GM12878 (cell line): Measurements from ENCODE around the gene HEATR1. TPM values are rescaled to one million over a fixed set of nuclear protein-coding genes. Genes with fewer than 3 reads are reported as not detected.

Source experiments
- ATAC-seq: fragments of 200-7000 bp; cut with Tn5 transposase; 3 replicates; pipeline ENCODE4 v1.9.1; 2020; ENCODE audit warnings: mild to moderate bottlenecking, moderate library complexity
- BruUV-seq: library from RNA; stranded (reverse); fragments of 400-500 nt; replicated peaks from 2 replicates; lab custom pipeline; 2021; lab: Mats Ljungman, UMichigan
- CTCF ChIA-PET: fragments of 300-600 bp; sonication (Branson Sonifier 250); formaldehyde crosslinking; extraction: SDS; loops from one replicate; lab custom pipeline; 2021; ENCODE audit warnings: inconsistent platforms; lab: Yijun Ruan, JAX
- POLR2A ChIA-PET: fragments of 350-600 bp; formaldehyde crosslinking; extraction: SDS; loops from one replicate; lab custom pipeline; 2021; ENCODE audit warnings: inconsistent platforms; lab: Charles Lee
- RAD21 ChIA-PET: fragments of 300-600 bp; sonication (Branson Sonifier 250); formaldehyde crosslinking; loops from one replicate; lab custom pipeline; 2023; ENCODE audit warnings: antibody characterized with exemption; ENCODE audit not compliant: unreplicated experiment; lab: Charles Lee
- SMC1A ChIA-PET: fragments of 300-600 bp; sonication (Branson Sonifier 250); formaldehyde crosslinking; loops from one replicate; lab custom pipeline; 2023; ENCODE audit not compliant: unreplicated experiment, uncharacterized antibody; lab: Charles Lee
- DNase-seq: peaks from one replicate; pipeline ENCODE4 v3.0.0-alpha.2; 2011; ENCODE audit warnings: low read depth, low spot score
- FAIRE-seq: peaks from 3 replicates; lab custom pipeline; 2011; peaks lifted over from hg19 to GRCh38; lab: Jason Lieb, UNC
- H2AFZ ChIP-seq: 2 replicates; pipeline ENCODE4 v1.6.0; 2011; ENCODE audit warnings: low read depth, low read length, control low read depth; ENCODE audit not compliant: control insufficient read depth
- H3K27ac ChIP-seq: 2 replicates; pipeline ENCODE4 v1.5.1; 2011; ENCODE audit warnings: control low read depth; ENCODE audit not compliant: control insufficient read depth, insufficient read depth
- H3K27me3 ChIP-seq, 2 experiments: replicated peaks in 1 of 2; 2 replicates each; pipeline versions ENCODE4 v1.6.0 to v1.6.1; 2011; ENCODE audit warnings: low read length in 1 of 2; ENCODE audit not compliant: control insufficient read depth in 2 of 2, insufficient read depth in 2 of 2
- H3K36me3 ChIP-seq, 2 experiments: 2 replicates each; pipeline ENCODE4 v1.5.1; 2011; ENCODE audit warnings: low read length in 1 of 2; ENCODE audit not compliant: control insufficient read depth in 2 of 2, insufficient read depth in 2 of 2
- H3K4me1 ChIP-seq: 2 replicates; pipeline ENCODE4 v1.6.1; 2011; ENCODE audit warnings: mild to moderate bottlenecking, low read length, moderate library complexity, mixed read lengths; ENCODE audit not compliant: control insufficient read depth, insufficient read depth
- H3K4me2 ChIP-seq: 2 replicates; pipeline ENCODE4 v1.6.0; 2011; ENCODE audit warnings: control low read depth; ENCODE audit not compliant: control insufficient read depth, insufficient read depth
- H3K4me3 ChIP-seq: fragments of 200-600 bp; sonication (generic); 2 replicates; pipeline ENCODE4 v1.5.1; 2016
- H3K79me2 ChIP-seq: 2 replicates; pipeline ENCODE4 v1.6.0; 2011; ENCODE audit warnings: low read length; ENCODE audit not compliant: control insufficient read depth, insufficient read depth
- H3K9ac ChIP-seq: 2 replicates; pipeline ENCODE4 v1.8.0; 2011; ENCODE audit warnings: low read length, control low read depth, mixed read lengths; ENCODE audit not compliant: control insufficient read depth, insufficient read depth
- H3K9me3 ChIP-seq: replicated peaks from 3 replicates; pipeline ENCODE4 v1.5.1; 2011; ENCODE audit warnings: mild to moderate bottlenecking, low read length; ENCODE audit not compliant: control insufficient read depth, insufficient read depth
- H4K20me1 ChIP-seq: 2 replicates; pipeline ENCODE4 v1.6.0; 2011; ENCODE audit not compliant: control insufficient read depth, insufficient read depth
- CBX5 ChIP-seq: sonication (generic); IDR thresholded peaks from 2 replicates; pipeline ENCODE4 v1.6.1; 2016; ENCODE audit warnings: low read depth, moderate library complexity, mild to moderate bottlenecking, inconsistent platforms
- HCFC1 ChIP-seq: fragments of 150-350 bp; IDR thresholded peaks from 2 replicates; pipeline ENCODE4 v1.6.1; 2014; ENCODE audit warnings: low read length
- HDAC2 ChIP-seq: fragments of 200-600 bp; sonication (generic); IDR thresholded peaks from 2 replicates; pipeline ENCODE4 v1.6.1; 2017
- IKZF1 ChIP-seq: fragments of 450-650 bp; conservative IDR thresholded peaks from 2 replicates; pipeline ENCODE4 v1.6.1; 2017; ENCODE audit warnings: antibody characterized with exemption, mild to moderate bottlenecking
- IKZF2 ChIP-seq, 2 experiments: fragments of 450-650 bp; IDR thresholded peaks; 2 replicates each; pipeline ENCODE4 v1.6.1; 2017; ENCODE audit warnings: mild to moderate bottlenecking in 2 of 2, moderate library complexity in 2 of 2
- NR2F1 ChIP-seq: fragments of 450-650 bp; conservative IDR thresholded peaks from 2 replicates; pipeline ENCODE4 v1.6.1; 2017; ENCODE audit warnings: mild to moderate bottlenecking
- RAD51 ChIP-seq: fragments of 450-650 bp; IDR thresholded peaks from 2 replicates; pipeline ENCODE4 v1.6.1; 2016; ENCODE audit warnings: moderate library complexity, mild to moderate bottlenecking, inconsistent platforms
- SRF ChIP-seq, 2 experiments: IDR thresholded peaks; 2 replicates each; pipeline ENCODE4 v1.6.1; 2011; ENCODE audit warnings: low read depth in 2 of 2, low read length in 2 of 2, mild to moderate bottlenecking in 1 of 2, moderate library complexity in 1 of 2
- WGBS: methylation state at CpG from one replicate; pipeline ENCODE4 v1.1.6; 2016; ENCODE audit warnings: low lambda C conversion rate; ENCODE audit not compliant: insufficient replicate concordance, insufficient coverage; ENCODE audit errors: missing lambda C conversion rate; 5-methylcytosine and 5-hydroxymethylcytosine counted together
- in situ Hi-C: fragments of 300-500 bp; cut with MboI; formaldehyde crosslinking; loops from 9 replicates; pipeline ENCODE4 v1.14.3; 2018; ENCODE audit warnings: mixed read lengths
- intact Hi-C: fragments of 100-400 bp; cut with micrococcal nuclease; formaldehyde crosslinking; loops from one replicate; pipeline ENCODE4 v1.14.2; 2022; ENCODE audit not compliant: unreplicated experiment
- polyA plus RNA-seq, 11 experiments: library from polyadenylated mRNA; depleted of rRNA in 4 of 11; unstranded in 6 of 11; stranded (reverse) in 5 of 11; fragments of >200 nt; fragmentation: Nextera tagmentation in 4 of 11; fragmentation: Illumina TruSeq in 1 of 11; extraction: Ambion mirVana in 4 of 11; extraction: Trizol in 1 of 11; gene quantifications; 1 replicate in 1 of 11; 2 replicates in 10 of 11; pipeline versions ENCODE4 v1.2.1 to v1.2.3, GENCODE V29; 2011 to 2016; ENCODE audit warnings: inconsistent platforms in 2 of 11, missing spikeins in 2 of 11, low read depth in 1 of 11
- total RNA-seq, 4 experiments: library from RNA; depleted of rRNA in 3 of 4; stranded (reverse); fragments of >200 nt in 3 of 4; fragmentation: Illumina TruSeq in 1 of 4; extraction: Trizol in 1 of 4; gene quantifications; 2 replicates each; pipeline versions ENCODE4 v1.2.1 to v1.2.3, GENCODE V29; 2013 to 2021
- TF ChIP-seq, protein P1 (sequence below): fragments of 450-650 bp; IDR thresholded peaks from 2 replicates; pipeline ENCODE4 v1.6.1; 2017; ENCODE audit warnings: mild to moderate bottlenecking
- TF ChIP-seq, protein P2 (sequence below): IDR thresholded peaks from 2 replicates; pipeline ENCODE4 v1.6.1; 2012; ENCODE audit warnings: low read depth, low read length, improper control_type of control experiment

Gene HEATR1
- total and polyA plus RNA-seq, 10 of the 15 experiments (the other 5 are each of a cell fraction or from before 2014, with no cell fraction given) = 8.6 to 72.3 (median 41.9) TPM

DNA sequence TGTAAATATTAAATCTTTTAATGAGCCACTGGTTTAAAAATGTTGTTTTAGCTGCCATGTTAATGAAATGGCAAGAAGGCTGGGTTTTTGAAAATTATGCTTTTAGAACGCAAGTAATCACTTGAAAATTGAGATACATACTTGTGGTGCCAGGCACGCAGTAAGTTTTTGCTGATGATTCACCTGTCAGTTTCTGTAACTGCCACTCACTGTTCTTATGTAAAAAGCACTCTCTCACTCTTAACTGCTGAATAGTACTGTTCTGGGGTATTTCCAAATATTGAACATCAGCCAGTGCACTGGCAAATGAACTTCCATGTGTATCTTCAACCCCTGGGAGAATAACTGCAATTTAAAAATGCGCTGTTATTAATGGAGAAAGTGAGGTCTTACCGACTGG is 62.6 kb downstream of the HEATR1 start:
- ATAC-seq = no peak
- SMC1A ChIA-PET = no interaction called here
- TF ChIP-seq NR2F1 (no peak), HCFC1 (no peak), HDAC2 (no peak), CBX5 (no peak), SRF (IDR thresholded peaks at IDR 0.05; ENCODE audit: low read depth in 2 of 2, low read length in 2 of 2) (no peak), RAD51 (no peak), IKZF2 (IDR thresholded peaks at IDR 0.05) (no peak), IKZF1 (no peak)
- TF ChIP-seq, protein P1, sequence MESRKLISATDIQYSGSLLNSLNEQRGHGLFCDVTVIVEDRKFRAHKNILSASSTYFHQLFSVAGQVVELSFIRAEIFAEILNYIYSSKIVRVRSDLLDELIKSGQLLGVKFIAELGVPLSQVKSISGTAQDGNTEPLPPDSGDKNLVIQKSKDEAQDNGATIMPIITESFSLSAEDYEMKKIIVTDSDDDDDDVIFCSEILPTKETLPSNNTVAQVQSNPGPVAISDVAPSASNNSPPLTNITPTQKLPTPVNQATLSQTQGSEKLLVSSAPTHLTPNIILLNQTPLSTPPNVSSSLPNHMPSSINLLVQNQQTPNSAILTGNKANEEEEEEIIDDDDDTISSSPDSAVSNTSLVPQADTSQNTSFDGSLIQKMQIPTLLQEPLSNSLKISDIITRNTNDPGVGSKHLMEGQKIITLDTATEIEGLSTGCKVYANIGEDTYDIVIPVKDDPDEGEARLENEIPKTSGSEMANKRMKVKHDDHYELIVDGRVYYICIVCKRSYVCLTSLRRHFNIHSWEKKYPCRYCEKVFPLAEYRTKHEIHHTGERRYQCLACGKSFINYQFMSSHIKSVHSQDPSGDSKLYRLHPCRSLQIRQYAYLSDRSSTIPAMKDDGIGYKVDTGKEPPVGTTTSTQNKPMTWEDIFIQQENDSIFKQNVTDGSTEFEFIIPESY = no peak
- TF ChIP-seq, protein P2, sequence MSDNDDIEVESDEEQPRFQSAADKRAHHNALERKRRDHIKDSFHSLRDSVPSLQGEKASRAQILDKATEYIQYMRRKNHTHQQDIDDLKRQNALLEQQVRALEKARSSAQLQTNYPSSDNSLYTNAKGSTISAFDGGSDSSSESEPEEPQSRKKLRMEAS = no peak

More for the DNA sequence above, 62.6 kb downstream of the HEATR1 start:
- Histone ChIP-seq H4K20me1 (no peaks in the 10 kb centered on the region), H3K4me3 (no peak overlapping the region), H3K27me3 (no peaks in the 10 kb centered on the region), H2AFZ (no peak overlapping the region), H3K36me3 (peaks cover 9 to 21% of the 10 kb centered on the region in 2 experiments), H3K79me2 (no peaks in the 10 kb centered on the region), H3K4me1 (no peaks in the 10 kb centered on the region), H3K27ac (no peak overlapping the region), H3K9ac (no peak overlapping the region), H3K9me3 (no peaks in the 10 kb centered on the region), H3K4me2 (no peak overlapping the region)
- ChIA-PET POLR2A (no interaction called here), RAD21 (no interaction called here), CTCF (no interaction called here)
- intact Hi-C loops (no loop called here), in situ Hi-C loops (no loop called here)
- no TSS peak for BruUV-seq
- DNase-seq = no peak
- no peak for FAIRE-seq
- WGBS = 100% methylated on average over 4 of the region's 4 CpGs
